ENCODE data around the gene TBX4. TPM values are rescaled to one million over a fixed set of nuclear protein-coding genes. Genes with fewer than 3 reads are reported as not detected.

TBX4 gene
- total RNA-seq, 1 experiment from 2014 or later = 1.0 TPM

GRCh38 chr17:61412860-61413660 lies 39.2 kb upstream of the TBX4 start:
- no peak for DNase-seq (ENCODE audit: low spot score)

GRCh38 chr17:61413661-61414126 lies 38.5 kb upstream of the TBX4 start:
- DNase-seq (ENCODE audit: low spot score) = no peak

GRCh38 chr17:61414141-61414935 lies 37.9 kb upstream of the TBX4 start:
- DNase-seq (ENCODE audit: low spot score) = no peak

GRCh38 chr17:61414936-61415251 lies 37.3 kb upstream of the TBX4 start:
- DNase-seq (ENCODE audit: low spot score) = no peak

GRCh38 chr17:61415374-61416210 lies 36.6 kb upstream of the TBX4 start:
- DNase-seq (ENCODE audit: low spot score) = no peak

GRCh38 chr17:61416211-61416539 lies 36.0 kb upstream of the TBX4 start:
- DNase-seq (ENCODE audit: low spot score) = no peak

- peak; percentile 91 for DNase-seq (ENCODE audit: low spot score)
Observed at GRCh38 chr17:61416540-61417363, 35.5 kb upstream of the TBX4 start.

- DNase-seq (ENCODE audit: low spot score) = no peak
Observed at GRCh38 chr17:61418449-61418848, 33.8 kb upstream of the TBX4 start.

- no peak for DNase-seq (ENCODE audit: low spot score)
Observed at GRCh38 chr17:61419496-61420046, 32.7 kb upstream of the TBX4 start.

- DNase-seq (ENCODE audit: low spot score) = no peak
Observed at GRCh38 chr17:61420052-61420451, 32.2 kb upstream of the TBX4 start.

GRCh38 chr17:61420745-61421398 lies 31.4 kb upstream of the TBX4 start:
- no peak for DNase-seq (ENCODE audit: low spot score)

- DNase-seq (ENCODE audit: low spot score) = no peak
Observed at GRCh38 chr17:61421460-61421859, 30.8 kb upstream of the TBX4 start.

- peak; percentile 33 for DNase-seq (ENCODE audit: low spot score)
Observed at GRCh38 chr17:61422116-61422799, 30.0 kb upstream of the TBX4 start.

- DNase-seq (ENCODE audit: low spot score) = no peak
Observed at GRCh38 chr17:61422869-61423268, 29.4 kb upstream of the TBX4 start.

- DNase-seq (ENCODE audit: low spot score) = no peak
Observed at GRCh38 chr17:61423967-61424649, 28.1 kb upstream of the TBX4 start.

- DNase-seq (ENCODE audit: low spot score) = peak; percentile 42
Observed at GRCh38 chr17:61425682-61426481, 26.3 kb upstream of the TBX4 start.

- peak; percentile 96 for DNase-seq (ENCODE audit: low spot score)
Observed at GRCh38 chr17:61426482-61427304, 25.5 kb upstream of the TBX4 start.

- DNase-seq (ENCODE audit: low spot score) = peak; percentile 52
Observed at GRCh38 chr17:61427567-61427966, 24.7 kb upstream of the TBX4 start.
